K562 treated with DMSO at 1 percent for 48 hours (cell line): ENCODE measurements around the gene UQCRC1. TPM values are rescaled to one million over a fixed set of nuclear protein-coding genes. Genes with fewer than 3 reads are reported as not detected.

Source experiments
- total RNA-seq: library from RNA; unstranded; fragments of 300-600 nt; gene quantifications from 2 replicates; pipeline ENCODE4 v1.2.3, GENCODE V29; 2022; ENCODE audit warnings: low replicate concordance; ENCODE audit errors: extremely low read depth

The UQCRC1 gene
- total RNA-seq: 320 and 1,261 TPM in 2 replicates

DNA sequence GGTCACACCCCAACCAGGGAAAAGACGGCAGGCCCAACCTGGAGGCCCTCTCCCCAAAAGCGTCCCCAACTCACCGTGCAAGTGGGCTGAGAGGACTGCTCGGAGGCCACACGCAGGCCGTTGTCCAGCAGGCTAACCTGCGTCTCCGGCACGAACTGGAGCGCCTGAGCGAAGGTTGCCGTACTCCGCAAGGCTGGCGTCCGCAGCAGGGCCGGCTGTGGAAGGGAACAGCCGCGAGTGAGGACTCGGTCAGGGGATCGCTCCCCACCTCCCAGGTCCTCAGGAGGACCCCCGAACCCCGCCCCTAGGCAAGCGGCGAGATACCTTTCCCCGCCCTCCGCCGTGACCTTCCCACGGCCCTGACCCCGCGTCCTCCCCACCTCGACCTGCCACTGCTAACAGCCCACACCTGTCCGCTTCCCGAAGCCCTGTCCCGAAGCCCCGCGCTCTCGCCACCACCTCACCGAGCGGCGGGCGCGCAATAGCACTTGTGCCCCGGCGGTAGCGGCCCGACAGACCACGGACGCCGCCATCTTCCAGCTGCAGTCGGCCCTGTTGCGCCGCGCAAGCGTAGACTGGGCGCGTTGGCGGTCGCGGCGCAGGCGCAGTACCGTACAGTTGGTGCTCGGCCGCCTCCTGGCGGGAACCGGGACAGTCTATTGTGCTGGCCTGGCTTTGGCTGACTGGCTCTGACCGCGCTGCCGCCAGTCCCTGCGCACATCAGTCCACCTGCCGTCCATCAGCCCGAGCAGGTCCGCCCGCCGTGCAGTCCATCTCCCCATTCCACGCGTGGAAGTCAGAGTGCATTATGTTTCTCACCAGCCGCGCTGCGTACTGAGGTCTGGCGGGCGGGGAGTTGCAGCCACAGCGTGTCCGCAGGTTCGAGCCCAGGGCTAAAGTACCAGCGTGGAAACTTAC is at the start of gene UQCRC1:
TSS of gene UQCRC1 (minus strand) at position 559 of the 918 bp plus-strand sequence. CDS start at position 533, 26 bp downstream.

DNA sequence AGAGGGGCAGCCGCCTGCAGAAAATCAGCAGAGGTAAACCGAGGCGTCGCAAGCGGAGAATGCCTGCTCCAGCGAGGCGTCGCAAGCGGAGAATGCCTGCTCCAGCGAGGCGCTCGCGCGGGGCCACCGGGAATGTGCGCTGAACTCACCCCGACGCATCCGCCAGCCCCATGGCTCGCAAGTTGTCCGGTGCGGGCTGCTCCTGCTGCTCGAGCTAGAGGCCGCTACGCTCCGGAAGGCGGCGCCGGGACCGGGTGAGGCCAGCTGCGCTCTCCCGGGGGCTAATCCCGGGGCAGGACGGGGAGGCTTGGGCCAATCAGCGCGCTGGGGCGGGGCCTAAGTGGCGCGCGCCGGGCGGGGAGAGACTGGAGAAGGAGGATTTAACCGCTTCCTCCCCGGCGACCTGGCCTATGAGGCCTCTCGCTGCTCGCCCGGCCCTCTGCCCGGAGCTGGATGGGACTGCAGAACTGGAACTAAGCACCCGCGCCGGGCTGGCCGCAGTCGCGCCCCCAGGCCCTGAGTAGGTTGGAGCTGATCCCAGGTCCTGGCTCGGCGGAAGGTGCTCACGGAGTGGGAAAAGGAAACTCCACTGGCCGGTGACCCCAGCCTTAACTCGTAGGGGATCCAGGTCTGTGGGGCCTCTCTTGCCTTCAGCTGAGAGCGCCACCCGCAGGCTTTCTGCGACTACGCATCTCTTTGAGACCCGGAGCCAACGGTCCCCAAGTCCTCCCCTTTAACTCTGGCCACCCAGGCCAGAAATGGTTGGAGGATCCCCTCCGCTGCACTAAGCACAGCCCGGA is 26.0 kb upstream of the UQCRC1 start, which contains the start of gene SLC26A6:
TSS of gene SLC26A6 (minus strand) at position 240 of the 800 bp plus-strand sequence. CDS start at position 172, 68 bp downstream.

DNA sequence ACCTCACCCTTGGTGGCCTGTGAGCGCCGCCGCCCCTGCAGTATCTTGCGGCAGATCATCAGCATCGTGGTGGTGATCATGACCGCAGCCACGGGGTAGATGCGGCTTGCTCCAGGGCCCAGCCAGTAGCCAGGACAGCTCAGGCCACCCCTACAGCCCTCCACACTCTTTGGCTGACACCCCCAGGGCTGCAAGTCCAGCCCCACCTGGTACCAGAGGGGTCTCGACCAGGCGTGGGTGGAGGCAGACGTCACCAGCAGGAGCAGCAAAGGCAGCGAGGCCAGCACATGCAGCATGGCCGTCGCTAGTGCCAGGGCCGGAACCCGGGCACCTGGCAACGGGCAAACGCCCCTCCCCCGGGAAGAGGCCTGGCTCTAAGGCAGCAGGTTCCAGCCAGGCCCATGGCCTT is 12.0 kb upstream of the UQCRC1 start, which contains the start of gene TMEM89:
TSS of gene TMEM89 (minus strand) at position 309 of the 409 bp plus-strand sequence. CDS start at position 296, 13 bp downstream.

DNA sequence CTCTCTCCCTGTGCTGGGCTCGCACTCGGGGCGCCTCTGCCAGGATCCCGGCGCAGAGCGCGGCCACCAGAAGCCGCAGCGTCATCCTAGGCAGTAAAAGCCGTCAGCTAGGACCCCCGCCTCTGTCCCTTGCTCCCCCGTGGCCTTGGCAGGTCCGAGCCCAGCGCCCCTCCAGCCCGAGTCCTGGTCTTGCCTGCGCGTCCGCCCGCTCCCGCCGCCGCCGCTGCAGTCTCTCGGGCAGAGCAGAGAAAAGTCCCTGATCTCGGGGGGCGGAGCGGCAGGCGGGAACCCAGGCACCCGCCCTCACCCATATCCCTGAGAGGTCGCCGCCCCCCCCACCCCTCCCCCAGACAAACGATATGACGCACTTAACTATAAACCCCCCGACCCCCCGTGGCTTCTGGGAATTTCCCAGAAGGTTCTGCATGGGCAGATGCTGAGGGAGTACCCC is 14.3 kb downstream of the UQCRC1 start, which contains the start of gene COL7A1:
TSS of gene COL7A1 (minus strand) at position 255 of the 451 bp plus-strand sequence. CDS start at position 85, 170 bp downstream.

DNA sequence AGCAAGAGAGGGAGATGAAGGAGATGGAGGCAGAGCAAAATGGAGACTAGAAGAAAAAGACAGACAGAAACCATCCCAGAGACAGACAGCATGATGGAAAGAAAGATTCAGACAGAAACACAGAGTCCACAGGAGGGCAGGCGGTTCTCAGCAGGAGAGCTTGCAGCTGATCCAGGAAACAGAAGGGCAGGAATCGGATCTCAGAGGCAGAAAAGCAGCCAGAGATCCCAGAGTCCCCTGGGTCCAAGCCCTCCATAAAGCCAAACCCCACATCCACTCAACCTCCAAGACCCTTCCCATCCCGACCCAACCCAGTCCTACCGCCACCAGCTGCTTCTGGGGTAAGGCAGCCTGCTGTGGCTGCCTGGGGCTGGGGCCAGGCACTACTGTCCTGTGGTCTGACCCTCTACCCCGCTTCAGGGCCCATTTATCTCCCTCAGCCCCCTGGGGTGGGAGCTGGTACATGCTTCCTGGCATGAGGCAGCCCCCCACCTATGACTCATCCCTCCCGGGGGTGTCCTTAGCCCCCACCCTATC is 46.0 kb downstream of the UQCRC1 start, which contains the start of gene UCN2:
TSS of gene UCN2 (minus strand) at position 400 of the 537 bp plus-strand sequence. CDS start 657 bp downstream, outside the sequence.

DNA sequence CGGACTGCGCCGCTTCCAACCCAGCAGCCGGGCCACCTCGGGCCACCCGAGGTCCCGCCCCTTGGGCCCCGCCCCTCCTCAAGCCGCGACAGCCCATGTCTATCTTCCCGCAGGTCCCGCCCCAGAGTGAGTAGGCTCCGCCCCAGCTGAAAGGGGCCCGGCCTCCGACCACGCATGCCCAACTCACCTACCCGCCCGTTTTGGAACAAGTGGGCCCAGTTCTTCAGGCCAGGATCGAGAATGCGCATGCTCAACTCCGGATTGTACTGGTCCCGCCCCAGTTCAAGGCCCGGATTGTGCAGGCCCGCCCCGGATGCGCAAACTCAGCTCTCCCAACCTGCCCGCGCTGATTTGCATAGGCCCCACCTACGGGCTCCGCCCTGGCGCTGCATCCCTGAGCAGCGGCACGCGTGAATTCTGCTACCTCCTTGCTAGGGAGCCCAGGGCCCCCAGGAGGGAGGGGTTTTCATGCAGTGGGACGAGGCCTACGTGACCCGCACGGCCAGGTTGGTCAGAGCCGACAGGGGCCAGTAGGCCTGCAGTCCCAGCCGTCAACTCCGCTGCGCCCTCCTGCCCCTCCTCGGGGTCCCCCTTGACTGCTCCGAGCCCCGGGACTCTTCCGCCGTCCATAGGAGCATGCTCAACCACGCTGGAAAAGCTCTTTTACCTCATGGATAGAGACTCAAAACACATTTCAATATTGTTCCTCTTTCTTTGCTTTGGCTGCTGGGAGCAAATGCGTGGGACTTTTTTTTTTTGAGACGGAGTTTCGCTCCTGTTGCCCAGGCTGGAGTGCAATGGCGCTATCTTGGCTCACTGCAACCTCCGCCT is 52.4 kb downstream of the UQCRC1 start, which contains the start of gene PFKFB4:
TSS of gene PFKFB4 (minus strand) at position 8 of the 831 bp plus-strand sequence. CDS start 26 bp downstream, outside the sequence.

Other genes with a start within 250 kb of the UQCRC1 start
- not detected in 2 replicates for gene FBXW12, start 237.4 kb downstream of the UQCRC1 start, total RNA-seq
- gene PLXNB1, start 179.6 kb downstream of the UQCRC1 start, total RNA-seq: 67.8 TPM in 1 of 2 replicates, not detected in the other
- gene CCDC51, start 169.5 kb downstream of the UQCRC1 start, total RNA-seq: not detected in 2 replicates
- gene TMA7, start 169.4 kb downstream of the UQCRC1 start, total RNA-seq: not detected in 2 replicates
- not detected in 2 replicates for gene ATRIP, start 162.9 kb downstream of the UQCRC1 start, total RNA-seq
- gene SHISA5, start 105.5 kb downstream of the UQCRC1 start, total RNA-seq: not detected in 2 replicates
- gene PFKFB4, start 52.8 kb downstream of the UQCRC1 start, total RNA-seq: not detected in 2 replicates
- gene UCN2, start 45.9 kb downstream of the UQCRC1 start, total RNA-seq: not detected in 2 replicates
- gene COL7A1, start 14.3 kb downstream of the UQCRC1 start, total RNA-seq: not detected in 2 replicates
- gene TMEM89, start 12.1 kb upstream of the UQCRC1 start, total RNA-seq: not detected in 2 replicates
- not detected in 2 replicates for gene SLC26A6, start 25.8 kb upstream of the UQCRC1 start, total RNA-seq
- gene CELSR3, start 53.2 kb upstream of the UQCRC1 start, total RNA-seq: not detected in 2 replicates
- gene NCKIPSD, start 76.3 kb upstream of the UQCRC1 start, total RNA-seq: not detected in 2 replicates
- gene IP6K2, start 107.6 kb upstream of the UQCRC1 start, total RNA-seq: 289 TPM in 1 of 2 replicates, not detected in the other
- not detected in 2 replicates for gene PRKAR2A, start 238.2 kb upstream of the UQCRC1 start, total RNA-seq